Activated CD4-positive, CD25-positive, alpha-beta regulatory T cell treated with anti-CD3 and anti-CD28 coated beads, Interleukin-2, amount 50 U/mL, for 72 hours (primary cell): ENCODE results near the gene AAMP.

Source experiments
- DNase-seq: peaks from one replicate; pipeline ENCODE4 v3.0.0; 2021

The AAMP gene

DNA sequence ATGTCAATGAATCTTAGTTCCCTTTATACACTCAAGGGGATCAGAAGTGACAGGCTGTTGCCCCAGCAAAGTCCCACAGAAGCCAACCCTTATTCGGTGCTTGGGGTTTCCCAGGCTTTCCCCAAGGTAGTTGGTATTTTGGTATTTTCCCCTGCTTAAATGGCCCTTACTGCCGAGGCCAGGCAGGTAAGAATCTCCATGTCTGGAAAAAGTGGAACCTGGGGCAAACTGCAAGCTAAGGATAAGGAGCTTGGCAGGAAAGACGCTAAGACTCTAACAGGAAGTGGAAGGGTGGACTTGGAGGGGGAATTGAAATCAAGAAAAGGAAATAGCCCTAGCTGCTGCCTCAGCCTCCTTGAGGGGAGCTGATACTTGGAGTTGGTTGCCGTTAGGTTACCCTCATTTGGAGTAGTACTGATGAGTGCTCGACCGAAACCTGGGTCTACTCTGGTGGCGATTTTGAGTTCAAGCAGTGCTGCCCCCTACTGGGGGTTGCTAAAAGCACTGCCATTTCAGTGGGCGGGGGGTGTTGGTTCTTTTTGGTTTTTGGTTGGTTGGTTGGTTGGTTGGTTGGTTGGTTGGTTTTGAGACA, 12.5 kb downstream of the AAMP start:
- DNase-seq, result peak; percentile 73

- DNase-seq, result peak; percentile 26
These were observed 13.2 kb downstream of the AAMP start for GRCh38 chr2:218256612-218257350.

GRCh38 chr2:218255446-218255845, 14.5 kb downstream of the AAMP start:
- DNase-seq, result no peak

GRCh38 chr2:218253232-218253625, 16.7 kb downstream of the AAMP start:
- DNase-seq, result no peak

DNA sequence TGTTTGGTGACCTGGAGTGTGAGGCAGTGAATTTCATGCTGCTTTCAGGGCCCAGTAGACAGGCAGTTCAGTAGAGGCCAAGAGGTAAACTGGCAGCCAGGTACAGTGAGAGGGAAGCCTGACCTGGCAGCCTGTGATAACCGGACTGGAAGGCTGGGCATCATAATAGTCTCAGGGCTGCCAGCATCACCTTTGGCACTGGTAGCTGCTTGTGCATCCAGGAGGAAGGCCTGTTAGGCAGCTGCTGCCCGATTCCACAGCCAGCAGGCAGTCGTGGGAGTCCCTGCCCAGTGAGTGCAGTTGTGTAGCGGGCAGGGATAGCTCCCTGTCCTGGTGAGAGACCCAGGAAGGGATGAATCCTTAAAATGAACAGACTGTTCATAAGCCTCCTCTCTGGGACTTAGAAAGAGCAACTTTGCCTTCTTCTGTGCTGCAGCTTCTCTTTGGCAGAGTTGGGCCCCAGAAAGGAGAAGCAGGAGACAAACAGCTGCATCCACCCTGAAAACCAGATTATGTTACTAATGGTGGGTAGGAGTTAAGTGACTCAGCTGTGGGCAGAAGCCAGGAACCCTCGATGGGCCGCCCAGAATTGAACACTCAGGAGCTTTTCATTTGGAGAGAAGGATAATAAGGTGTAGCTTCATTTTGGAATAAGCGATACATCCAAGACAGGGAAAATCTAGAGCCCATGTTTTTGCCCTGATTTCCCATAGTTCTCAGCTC, 17.3 kb downstream of the AAMP start:
- no peak for DNase-seq

- no peak for DNase-seq
These were observed 20.2 kb downstream of the AAMP start for GRCh38 chr2:218249691-218250090.

- no peak for DNase-seq
These were observed 24.7 kb downstream of the AAMP start for GRCh38 chr2:218245214-218245613.

GRCh38 chr2:218244665-218245064, 25.3 kb downstream of the AAMP start:
- DNase-seq, result no peak

DNA sequence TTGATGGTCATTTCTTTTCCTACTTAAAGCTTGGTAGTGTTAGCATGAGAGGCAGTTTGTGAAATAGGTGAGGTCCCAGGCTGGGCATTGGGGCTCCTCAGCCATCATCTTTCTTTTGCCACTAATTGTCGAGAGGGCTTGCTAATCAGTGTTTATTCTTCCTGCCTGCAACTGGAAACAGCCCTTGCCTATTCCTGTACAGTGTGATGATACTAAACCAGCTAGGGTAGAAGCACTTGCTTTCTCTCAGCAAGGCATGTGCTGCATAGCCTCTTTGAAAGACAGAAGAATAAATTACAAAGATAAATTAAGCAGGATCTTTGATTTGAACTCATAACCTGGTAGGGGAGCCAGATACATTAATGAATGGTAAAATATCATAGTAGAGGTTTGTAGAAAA, 25.7 kb downstream of the AAMP start:
- DNase-seq, result no peak

DNA sequence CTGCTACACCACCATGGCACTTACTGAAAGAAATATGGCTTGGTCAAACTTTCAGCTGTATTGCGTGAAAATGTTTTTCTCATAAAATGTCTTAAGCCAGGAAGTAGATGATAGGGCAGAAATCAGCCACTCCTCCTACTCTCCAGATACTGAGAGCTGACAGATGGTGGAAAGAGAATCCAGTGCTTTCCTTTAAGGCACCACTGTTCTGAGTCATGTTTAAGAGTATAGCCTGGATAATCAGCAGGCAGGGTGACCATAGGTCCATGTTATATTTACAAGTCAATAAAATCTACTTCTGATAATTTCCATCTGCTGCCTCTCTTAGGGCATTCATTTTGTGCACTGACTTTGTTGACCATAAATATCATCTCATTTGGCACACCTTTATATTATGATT, 31.1 kb downstream of the AAMP start:
- DNase-seq, result no peak

DNA sequence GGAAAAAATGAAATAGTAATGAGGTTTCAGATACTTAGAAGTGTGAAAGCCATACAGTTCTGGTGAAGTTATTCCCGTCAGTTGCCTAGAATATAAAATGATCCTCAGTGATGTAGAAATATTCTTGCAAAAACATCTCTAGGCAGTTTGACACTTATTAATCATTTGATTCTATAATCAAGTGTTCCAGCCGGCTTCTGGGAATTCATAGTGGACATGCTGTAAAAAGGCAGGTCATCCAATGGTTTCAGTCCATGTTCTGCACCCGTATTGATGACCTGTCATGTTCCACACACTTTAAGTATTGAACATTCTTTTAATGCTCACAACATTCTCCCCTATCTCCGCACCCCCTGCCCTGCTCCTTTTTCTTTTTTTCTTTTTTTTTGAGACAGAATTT, 33.1 kb downstream of the AAMP start:
- DNase-seq, result no peak

- DNase-seq, result no peak
These were observed 34.9 kb downstream of the AAMP start for GRCh38 chr2:218235017-218235416.

DNA sequence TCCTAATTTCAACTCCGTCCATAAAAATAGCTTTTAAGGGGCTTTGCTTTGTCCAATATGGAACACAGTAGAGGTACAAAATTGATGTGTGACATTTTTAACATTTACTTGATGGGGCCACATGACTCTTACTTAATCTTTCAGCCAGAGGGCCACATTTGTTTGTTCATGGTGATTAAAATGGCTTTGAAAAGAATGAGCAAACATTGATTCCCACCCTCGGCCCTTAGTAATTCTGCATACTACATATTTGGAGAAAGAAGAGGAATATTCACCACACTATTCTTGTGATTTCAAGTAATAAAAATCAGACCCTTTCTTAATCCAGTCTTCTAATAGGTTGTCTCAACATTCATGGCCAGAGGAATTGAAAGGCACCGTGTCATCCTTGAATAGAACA, 35.4 kb downstream of the AAMP start:
- DNase-seq, result no peak

- DNase-seq, result no peak
These were observed 36.4 kb downstream of the AAMP start for GRCh38 chr2:218233543-218233942.

- no peak for DNase-seq
These were observed 39.1 kb downstream of the AAMP start for GRCh38 chr2:218230882-218231281.

DNA sequence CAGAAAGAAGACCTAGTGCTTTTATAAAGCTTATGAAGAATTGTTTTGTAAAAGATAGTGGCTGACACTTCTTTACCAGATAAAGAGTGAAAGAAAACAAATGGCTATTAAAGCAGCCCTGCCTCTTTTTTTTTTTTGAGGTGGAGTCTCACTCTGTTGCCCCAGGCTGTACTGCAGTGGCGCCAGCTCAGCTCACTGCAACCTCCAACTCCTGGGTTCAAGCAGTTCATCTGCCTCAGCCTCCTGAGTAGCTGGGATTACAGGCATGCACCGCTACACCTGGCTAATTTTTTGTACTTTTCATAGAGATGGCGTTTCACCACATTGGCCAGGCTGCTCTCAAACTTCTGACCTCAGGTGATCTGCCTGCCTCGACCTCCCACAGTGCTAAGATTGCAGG, 40.1 kb downstream of the AAMP start:
- no peak for DNase-seq

DNA sequence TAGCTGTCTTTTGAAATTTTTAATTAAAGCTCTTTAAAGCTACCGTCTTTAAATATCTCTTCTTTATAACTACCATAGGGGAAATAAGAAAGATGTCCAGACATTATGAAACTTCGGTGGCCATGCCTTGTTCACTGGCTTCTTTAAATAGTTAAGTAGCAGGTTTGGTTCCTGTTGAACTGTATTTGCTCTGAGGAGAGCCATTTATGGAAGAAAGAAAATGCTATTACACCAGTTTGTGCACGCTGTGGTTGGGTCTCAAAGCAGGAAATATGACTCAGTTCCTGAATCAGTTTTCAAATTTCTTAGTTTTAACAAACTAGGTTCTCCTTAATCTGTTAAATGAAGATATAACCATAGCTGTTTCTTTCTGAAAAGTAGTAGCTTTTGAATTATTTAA, 40.7 kb downstream of the AAMP start:
- no peak for DNase-seq

DNA sequence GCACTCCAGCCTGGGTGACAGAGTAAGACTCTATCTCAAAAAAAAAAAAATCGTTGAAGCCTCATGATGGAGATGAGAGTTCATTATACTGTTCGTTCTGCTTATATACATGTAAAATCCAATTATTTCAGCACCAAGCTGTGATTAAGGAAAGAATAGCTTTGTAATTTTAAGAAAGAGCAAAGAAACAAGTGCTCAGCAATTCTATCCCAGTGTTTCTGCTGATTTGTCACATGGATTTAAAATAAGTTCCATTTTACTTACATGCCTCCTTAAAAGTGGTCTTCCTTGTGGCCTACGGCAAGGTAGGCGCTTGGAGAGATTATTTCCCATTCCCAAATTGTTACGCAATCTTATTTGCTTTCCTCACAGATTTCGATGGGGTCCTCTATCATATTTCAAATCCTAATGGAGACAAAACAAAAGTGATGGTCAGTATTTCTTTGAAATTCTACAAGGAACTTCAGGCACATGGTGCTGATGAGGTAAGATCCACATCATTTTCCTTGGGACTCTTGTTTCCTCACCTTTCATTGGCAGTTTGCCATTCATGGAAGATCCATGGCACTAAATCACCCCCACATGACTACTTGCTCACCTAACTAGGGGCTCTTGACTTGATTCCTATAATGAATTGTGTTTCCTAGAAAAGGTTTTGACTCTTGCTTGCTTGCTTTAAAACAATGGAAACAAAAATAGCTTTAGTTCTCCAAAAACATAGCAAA, 41.4 kb downstream of the AAMP start:
- no peak for DNase-seq

DNA sequence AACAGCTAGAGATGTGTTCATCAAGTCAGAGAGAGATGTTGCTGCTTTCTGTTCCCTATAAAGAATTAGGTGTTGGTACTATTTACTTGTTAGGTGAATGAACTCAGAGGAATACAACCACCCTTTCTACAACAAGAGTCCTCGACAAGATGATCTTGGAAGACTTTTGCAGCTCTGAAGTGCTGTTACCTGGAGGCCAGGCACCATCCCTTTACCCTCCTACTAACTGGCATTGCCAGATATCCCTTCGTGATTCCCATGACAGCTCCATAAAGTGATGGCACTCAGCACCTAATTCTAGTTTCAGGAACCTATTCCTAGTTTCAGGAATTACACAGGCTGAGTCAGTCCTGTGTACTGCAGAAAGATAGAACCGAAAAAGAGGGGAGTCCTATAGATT, 43.0 kb downstream of the AAMP start:
- DNase-seq, result no peak

GRCh38 chr2:218224186-218224585, 45.8 kb downstream of the AAMP start:
- DNase-seq, result no peak

DNA sequence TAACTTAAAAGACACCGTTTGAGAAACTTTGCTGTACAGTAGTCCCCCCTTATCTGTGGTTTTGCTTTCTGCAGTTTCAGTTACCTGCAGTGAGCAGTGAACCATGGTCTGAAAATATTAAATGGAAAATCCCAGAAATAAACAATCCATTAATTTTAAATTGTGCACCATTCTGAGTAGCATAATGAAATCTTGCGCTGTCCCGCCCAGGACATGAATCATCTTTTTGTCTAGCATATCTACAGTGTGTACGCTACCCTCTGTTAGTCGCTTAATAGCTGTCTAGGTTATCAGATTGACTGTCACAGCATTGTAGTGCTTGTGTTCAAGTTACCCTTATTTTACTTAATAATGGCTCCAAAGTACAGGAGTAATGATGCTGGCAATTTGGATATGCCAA, 46.9 kb downstream of the AAMP start:
- no peak for DNase-seq

- no peak for DNase-seq
These were observed 48.9 kb downstream of the AAMP start for GRCh38 chr2:218221000-218221399.

DNA sequence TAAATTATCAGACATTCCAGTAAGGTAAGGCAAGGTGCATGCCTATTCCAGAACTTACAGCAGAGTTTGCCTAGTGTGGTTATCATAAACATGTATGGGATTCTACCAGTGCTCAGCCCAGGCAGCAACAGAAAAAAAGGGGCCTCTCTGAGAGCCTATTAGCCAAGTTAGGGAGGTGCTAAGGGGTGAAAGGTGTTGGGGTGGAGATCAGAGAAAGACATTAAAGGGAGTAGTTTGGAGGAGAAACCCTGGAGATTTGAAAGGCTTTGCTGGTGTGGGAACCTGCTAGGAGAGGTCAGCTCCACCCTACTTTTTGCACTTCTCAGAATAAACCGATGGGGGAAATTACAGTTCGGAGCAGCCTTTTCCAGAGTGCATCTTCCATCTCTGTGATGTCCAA, 50.0 kb downstream of the AAMP start:
- DNase-seq, result no peak
